ENCODE results near the gene MED8.

GRCh38 chr1:43339584-43340232 lies 49.9 kb downstream of the MED8 start:
- no peak for TF ChIP-seq POLR2A (IDR thresholded peaks at IDR 0.05)
- no peak for TF ChIP-seq CTCF (IDR thresholded peaks at IDR 0.05)

Data from lower leg skin (tissue), 3 donors.